Gastroesophageal sphincter (tissue), 4 donors: Measurements from ENCODE around the gene SHBG. TPM values are rescaled to one million over a fixed set of nuclear protein-coding genes. Genes with fewer than 3 reads are reported as not detected.

ENCODE experiments used
- ATAC-seq: fragments of 150-250 bp; one replicate; pipeline ENCODE4 v1.9.1; 2016; ENCODE audit warnings: mild to moderate bottlenecking, moderate library complexity
- H3K27ac ChIP-seq, 4 donors: fragments of 200-600 bp; sonication (generic) in 3 of 4; 1 replicate in 3 of 4; 2 replicates in 1 of 4; pipeline ENCODE4 v1.5.1; 2016 to 2019
- H3K27me3 ChIP-seq: fragments of 200-600 bp; sonication (generic); one replicate; pipeline ENCODE4 v1.5.1; 2019
- H3K36me3 ChIP-seq, 2 donors: fragments of 200-600 bp; sonication (generic); one replicate each; pipeline ENCODE4 v1.5.1; 2019; ENCODE audit warnings: control low read depth in 1 of 2
- H3K4me1 ChIP-seq, 3 donors: fragments of 200-600 bp; sonication (generic); 1 replicate in 2 of 3; 2 replicates in 1 of 3; pipeline ENCODE4 v1.5.1; 2016 to 2019; ENCODE audit warnings: control low read depth in 2 of 3
- H3K4me3 ChIP-seq, 2 donors: fragments of 200-600 bp; sonication (generic); one replicate each; pipeline ENCODE4 v1.5.1; 2019; ENCODE audit warnings: mild to moderate bottlenecking in 1 of 2, moderate library complexity in 1 of 2
- H3K9me3 ChIP-seq, 3 donors: fragments of 200-600 bp; sonication (generic); one replicate each; pipeline ENCODE4 v1.5.1; 2017 to 2019; ENCODE audit warnings: control low read depth in 2 of 3
- CTCF ChIP-seq, 4 experiments: fragments of 200-600 bp in 2 of 4; fragments of 450-650 bp in 2 of 4; sonication (generic) in 1 of 4; IDR thresholded peaks; one replicate each; pipeline ENCODE4 v1.5.1; 2017 to 2019; ENCODE audit warnings: antibody characterized with exemption in 4 of 4, mild to moderate bottlenecking in 2 of 4, moderate library complexity in 2 of 4
- EP300 ChIP-seq: sonication (generic); formaldehyde crosslinking; IDR thresholded peaks from one replicate; pipeline ENCODE4 v1.6.1; 2017; ENCODE audit warnings: antibody characterized with exemption, mild to moderate bottlenecking
- POLR2A ChIP-seq, 2 donors: fragments of 450-650 bp; IDR thresholded peaks; one replicate each; pipeline ENCODE4 v1.6.1; 2017; ENCODE audit warnings: antibody characterized with exemption in 2 of 2, mild to moderate bottlenecking in 2 of 2, moderate library complexity in 1 of 2
- POLR2AphosphoS5 ChIP-seq: sonication (generic); formaldehyde crosslinking; IDR thresholded peaks from one replicate; pipeline ENCODE4 v1.6.1; 2017; ENCODE audit warnings: antibody characterized with exemption
- WGBS, 2 donors: methylation state at CpG; one replicate each; pipeline ENCODE4 v1.1.5; 2018; ENCODE audit warnings: low coverage in 1 of 2; 5-methylcytosine and 5-hydroxymethylcytosine counted together
- total RNA-seq, 4 donors: library from RNA; depleted of rRNA; stranded (reverse); fragments of >200 nt; gene quantifications; one replicate each; pipeline ENCODE4 v1.1.0, GENCODE V29; 2016

The SHBG gene
- total RNA-seq, 4 donors from 2014 or later = 0.40 to 3.0 TPM; not detected in 2

- Histone ChIP-seq H3K4me1 (peaks cover 0 to 17% (median 14%) of the 10 kb centered on the region in 3 donors), H3K27ac (no peak overlapping the region), H3K4me3 (no peak overlapping the region), H3K27me3 (peaks cover 48% of the 10 kb centered on the region), H3K36me3 (no peaks in the 10 kb centered on the region), H3K9me3 (no peaks in the 10 kb centered on the region)
- no peak for TF ChIP-seq POLR2AphosphoS5
- TF ChIP-seq CTCF (IDR thresholded peaks at IDR 0.05) = no peak
- TF ChIP-seq POLR2A (IDR thresholded peaks at IDR 0.05) = no peak
- TF ChIP-seq EP300 = no peak
- 34% methylated on average over 3 of the region's 9 CpGs; no CpG with 5 or more reads in 1 of the 2 donors for WGBS, 2 donors
- no peak for ATAC-seq
These were observed 16.5 kb downstream of the SHBG start for GRCh38 chr17:7646457-7646856.

- Histone ChIP-seq H3K27ac (no peak overlapping the region), H3K4me1 (peaks cover 0 to 22% (median 18%) of the 10 kb centered on the region in 3 donors), H3K9me3 (no peaks in the 10 kb centered on the region), H3K4me3 (no peak overlapping the region), H3K27me3 (peaks cover 54% of the 10 kb centered on the region), H3K36me3 (no peaks in the 10 kb centered on the region)
- no peak for ATAC-seq
- TF ChIP-seq POLR2AphosphoS5 (no peak), POLR2A (IDR thresholded peaks at IDR 0.05) (no peak), CTCF (IDR thresholded peaks at IDR 0.05) (no peak), EP300 (no peak)
- WGBS, 2 donors = 50 to 58% methylated on average over 2 of the region's 4 CpGs
These were observed 17.1 kb downstream of the SHBG start for GRCh38 chr17:7647018-7647417.

- peak within 1 kb of the TSS; percentile 31 to 59 for H3K4me3 ChIP-seq
- H3K27ac ChIP-seq = peak within 1 kb of the TSS in 3 of 4 donors; percentile 66 to 77 (median 67)
- H3K9me3 ChIP-seq = no peaks in the 10 kb centered on the region
- peak; percentile 78 for ATAC-seq
- H3K36me3 ChIP-seq = no peaks in the 10 kb centered on the region
- H3K27me3 ChIP-seq = peaks cover 46% of the 10 kb centered on the region
- 1 to 3% methylated on average over 6 to 24 of the region's 34 CpGs for WGBS, 2 donors
- TF ChIP-seq POLR2AphosphoS5 = no peak
- TF ChIP-seq POLR2A (IDR thresholded peaks at IDR 0.05) = no peak
- TF ChIP-seq EP300 = no peak
- no peak for TF ChIP-seq CTCF (IDR thresholded peaks at IDR 0.05)
- peaks cover 0 to 27% (median 18%) of the 10 kb centered on the region in 3 donors for H3K4me1 ChIP-seq
These were observed 20.7 kb downstream of the SHBG start, which contains the start of gene ATP1B2 for GRCh38 chr17:7650509-7651096. Gene ATP1B2, plus strand, starts transcription at chr17:7650926. Its CDS starts 593 bp downstream, at chr17:7651519.

- no peaks in the 10 kb centered on the region for H3K36me3 ChIP-seq
- H3K4me3 ChIP-seq = peak overlapping the region; percentile 31 to 59
- no peak for ATAC-seq
- peak overlapping the region in 3 of 4 donors; percentile 66 to 77 (median 67) for H3K27ac ChIP-seq
- H3K4me1 ChIP-seq = peaks cover 0 to 28% (median 18%) of the 10 kb centered on the region in 3 donors
- H3K27me3 ChIP-seq = peaks cover 46% of the 10 kb centered on the region
- TF ChIP-seq EP300 = no peak
- H3K9me3 ChIP-seq = no peaks in the 10 kb centered on the region
- 0% methylated on average over 4 to 7 of the region's 45 CpGs for WGBS, 2 donors
These were observed 21.2 kb downstream of the SHBG start for GRCh38 chr17:7651097-7651664.

GRCh38 chr17:7651665-7652387 is 21.9 kb downstream of the SHBG start:
- Histone ChIP-seq H3K9me3 (no peaks in the 10 kb centered on the region), H3K4me3 (peak overlapping the region; percentile 31 to 59), H3K4me1 (peaks cover 0 to 34% (median 18%) of the 10 kb centered on the region in 3 donors), H3K27me3 (peaks cover 46% of the 10 kb centered on the region), H3K36me3 (no peaks in the 10 kb centered on the region), H3K27ac (peak overlapping the region in 3 of 4 donors; percentile 66 to 77 (median 67))
- WGBS, 2 donors = 0% methylated on average over 8 of the region's 54 CpGs; no CpG with 5 or more reads in 1 of the 2 donors
- peak; percentile 15 for ATAC-seq
- TF ChIP-seq POLR2A (IDR thresholded peaks at IDR 0.05) (no peak), POLR2AphosphoS5 (no peak)
